HG02943 (cell line): Measurements from ENCODE around the gene SAXO2.
"Not testable (repeated sequence)": the region's sequence is repeated elsewhere in the genome, so short reads cannot be mapped to it uniquely, and the experiment has no call there.

Experiments used
- ATAC-seq: cut with Tn5 transposase; IDR thresholded peaks from one replicate; pipeline ENCODE4 v1.9.1; 2021; ENCODE audit warnings: mild to moderate bottlenecking, low read depth, moderate library complexity; ENCODE audit not compliant: unreplicated experiment

Gene SAXO2

DNA sequence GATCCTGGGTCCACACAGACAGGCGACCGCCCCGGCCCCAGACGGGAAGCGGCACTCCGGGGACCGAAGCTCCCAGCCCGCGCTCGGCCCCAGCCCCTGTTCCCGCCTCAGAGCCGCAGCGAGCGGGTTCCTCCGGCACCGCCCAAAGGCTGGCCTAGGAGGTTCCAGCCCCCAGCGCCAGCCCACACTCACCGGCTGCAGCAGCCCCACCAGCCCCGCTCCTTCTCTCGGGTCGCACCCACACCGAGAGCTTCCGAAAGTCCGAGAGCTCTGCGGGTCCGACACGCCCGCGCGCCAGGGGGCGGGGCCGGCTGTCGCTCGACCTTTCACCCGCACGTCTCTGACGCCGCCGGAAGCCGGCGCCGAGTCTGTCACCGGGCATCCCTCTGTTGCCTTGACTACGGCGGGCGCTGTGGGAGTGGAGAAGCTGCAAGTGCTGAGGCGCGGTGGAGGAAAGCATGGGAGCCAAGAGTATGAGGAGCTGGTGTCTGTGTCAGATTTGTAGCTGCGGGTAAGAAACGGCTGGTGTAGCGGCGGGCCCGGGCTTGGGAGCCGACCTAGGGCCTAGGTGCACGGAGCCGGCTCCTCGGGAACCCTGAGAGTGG, at the start of gene SAXO2, which contains the start of gene EFL1:
TSS of gene SAXO2 (plus strand) at position 397 of the 605 bp plus-strand sequence. CDS start at position 459, 62 bp downstream.
TSS of gene EFL1 (minus strand) at position 313 of the 605 bp plus-strand sequence. CDS start 956 bp downstream, outside the sequence.
- peak; percentile 98 for ATAC-seq

DNA sequence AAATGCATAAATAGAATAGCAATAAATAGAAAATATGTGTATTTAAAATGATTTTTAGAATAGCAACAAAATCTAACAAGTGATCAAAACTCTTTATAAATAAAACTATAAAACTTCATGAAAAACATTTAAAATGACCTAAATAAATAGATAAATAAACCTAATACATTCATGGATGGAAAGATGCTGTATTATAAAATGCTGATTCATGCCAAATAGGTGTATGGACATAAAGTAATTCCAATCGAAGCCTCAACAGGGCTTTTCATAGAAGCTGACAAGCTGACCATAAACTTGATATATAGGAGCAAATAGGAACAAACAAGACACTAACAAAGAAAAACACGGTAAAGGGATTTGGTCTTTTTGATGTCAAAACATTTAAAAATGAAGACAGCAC, 46.5 kb upstream of the SAXO2 start:
- not testable (repeated sequence) for ATAC-seq

- ATAC-seq: not testable (repeated sequence)
Measured at GRCh38 chr15:82221535-82221934, 41.1 kb upstream of the SAXO2 start.

DNA sequence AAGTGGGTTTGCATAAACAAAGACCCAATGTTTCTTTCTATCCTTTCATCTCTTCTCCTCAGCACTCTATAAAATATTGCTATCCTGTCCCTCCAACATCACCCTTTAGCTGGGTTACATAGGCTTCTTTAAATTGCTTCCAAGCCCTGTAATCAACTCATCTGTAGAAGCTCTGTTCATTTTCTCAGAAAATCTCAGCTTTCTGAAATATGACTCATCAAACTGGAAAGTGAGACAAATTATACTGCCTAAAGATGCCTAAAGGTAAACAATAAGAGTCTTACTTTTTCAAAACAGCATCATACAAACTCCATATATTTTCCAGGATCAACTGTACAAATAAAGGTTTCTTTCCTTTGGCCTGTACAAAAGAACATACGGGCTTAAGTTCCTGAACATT, 33.9 kb upstream of the SAXO2 start:
- no peak for ATAC-seq

DNA sequence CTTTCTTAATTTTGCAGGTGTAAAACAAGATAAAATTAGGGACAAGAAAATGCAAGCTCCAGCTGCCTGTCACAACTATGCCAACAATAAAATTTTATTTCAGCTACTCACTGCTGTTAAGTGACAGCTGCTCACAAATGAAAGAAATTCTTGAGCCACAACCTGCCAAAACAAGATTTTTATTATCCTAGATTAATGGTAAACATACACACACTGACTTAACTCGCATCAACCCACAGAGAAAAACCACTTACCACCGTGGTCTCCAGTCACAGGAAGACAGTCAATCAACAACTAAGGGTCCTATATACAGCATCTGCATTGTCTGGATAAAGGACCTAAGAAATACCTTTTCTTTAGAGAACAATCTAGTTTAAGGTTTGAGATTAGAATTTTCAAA, 31.4 kb upstream of the SAXO2 start:
- ATAC-seq: no peak

- no peak for ATAC-seq
Measured at GRCh38 chr15:82231842-82232241, 30.8 kb upstream of the SAXO2 start.

DNA sequence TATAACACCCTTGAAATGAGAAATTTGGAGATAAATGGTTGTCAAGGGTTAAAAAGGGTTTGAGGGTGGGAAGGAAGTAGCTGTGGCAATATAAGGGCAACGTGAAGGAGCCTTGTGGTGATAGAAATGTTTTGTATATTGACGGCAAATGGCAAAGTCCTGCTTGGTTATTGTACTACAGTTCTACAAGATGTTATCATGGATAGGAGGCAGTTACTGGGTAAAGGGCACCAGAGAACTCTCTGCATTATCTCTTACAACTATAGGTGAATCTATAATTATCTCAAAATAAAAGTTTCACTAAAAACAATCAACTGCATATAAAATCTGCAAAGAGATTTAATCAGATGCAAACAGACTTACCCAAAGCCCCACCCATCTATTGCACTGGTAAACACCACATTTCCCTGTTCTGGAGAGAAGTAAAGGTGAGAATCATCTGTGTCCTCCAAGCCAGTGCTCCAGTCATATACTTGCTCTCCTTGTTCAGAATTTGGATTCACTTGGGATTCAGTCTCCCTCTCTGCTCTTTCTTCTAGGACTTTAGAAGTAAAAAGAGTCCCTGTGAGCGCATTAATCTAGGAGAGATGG, 24.6 kb upstream of the SAXO2 start:
- ATAC-seq: not testable (repeated sequence)

- no peak for ATAC-seq
Measured at GRCh38 chr15:82239685-82240391, 22.8 kb upstream of the SAXO2 start.

- ATAC-seq: not testable (repeated sequence)
Measured at GRCh38 chr15:82241836-82242499, 20.6 kb upstream of the SAXO2 start.

DNA sequence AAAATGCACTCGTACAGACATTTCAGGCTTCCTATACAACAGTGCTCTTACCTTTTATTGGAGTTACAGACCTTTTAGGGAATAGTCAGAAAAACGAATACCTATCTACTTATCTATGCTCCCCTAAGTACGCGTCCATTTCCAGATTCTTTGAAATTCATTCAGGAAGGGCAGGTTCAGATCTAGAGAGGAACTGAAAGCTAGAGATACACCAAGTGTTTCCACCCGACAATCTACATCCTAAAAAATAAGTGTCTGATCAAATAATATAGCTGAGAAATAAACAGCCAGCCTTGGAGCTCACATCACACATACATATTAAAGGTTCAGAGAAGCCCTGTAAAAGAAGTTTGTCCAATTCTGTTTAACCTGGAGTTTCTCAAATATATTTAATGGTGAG, 19.0 kb upstream of the SAXO2 start:
- ATAC-seq: not testable (repeated sequence)

- ATAC-seq: not testable (repeated sequence)
Measured at GRCh38 chr15:82245956-82246355, 16.7 kb upstream of the SAXO2 start.

DNA sequence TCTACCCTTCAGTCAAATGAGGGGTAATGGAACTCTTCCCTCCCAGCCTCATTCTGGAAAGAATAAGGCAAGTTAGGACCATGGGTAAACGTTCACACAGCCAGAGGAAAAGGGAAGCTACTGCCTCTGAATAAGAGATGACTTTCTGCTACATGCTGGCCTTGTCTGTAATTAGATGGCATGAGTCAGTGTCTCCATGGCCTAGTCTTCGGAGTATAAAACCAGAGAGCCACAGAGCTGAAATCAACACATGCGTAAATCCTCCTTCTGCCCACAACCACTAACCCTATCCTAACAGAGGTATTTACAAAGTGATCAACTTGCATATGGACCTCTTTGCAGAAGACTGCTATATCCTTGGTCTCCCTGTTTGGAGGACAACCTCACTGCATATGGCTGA, 14.4 kb upstream of the SAXO2 start:
- ATAC-seq: not testable (repeated sequence)

DNA sequence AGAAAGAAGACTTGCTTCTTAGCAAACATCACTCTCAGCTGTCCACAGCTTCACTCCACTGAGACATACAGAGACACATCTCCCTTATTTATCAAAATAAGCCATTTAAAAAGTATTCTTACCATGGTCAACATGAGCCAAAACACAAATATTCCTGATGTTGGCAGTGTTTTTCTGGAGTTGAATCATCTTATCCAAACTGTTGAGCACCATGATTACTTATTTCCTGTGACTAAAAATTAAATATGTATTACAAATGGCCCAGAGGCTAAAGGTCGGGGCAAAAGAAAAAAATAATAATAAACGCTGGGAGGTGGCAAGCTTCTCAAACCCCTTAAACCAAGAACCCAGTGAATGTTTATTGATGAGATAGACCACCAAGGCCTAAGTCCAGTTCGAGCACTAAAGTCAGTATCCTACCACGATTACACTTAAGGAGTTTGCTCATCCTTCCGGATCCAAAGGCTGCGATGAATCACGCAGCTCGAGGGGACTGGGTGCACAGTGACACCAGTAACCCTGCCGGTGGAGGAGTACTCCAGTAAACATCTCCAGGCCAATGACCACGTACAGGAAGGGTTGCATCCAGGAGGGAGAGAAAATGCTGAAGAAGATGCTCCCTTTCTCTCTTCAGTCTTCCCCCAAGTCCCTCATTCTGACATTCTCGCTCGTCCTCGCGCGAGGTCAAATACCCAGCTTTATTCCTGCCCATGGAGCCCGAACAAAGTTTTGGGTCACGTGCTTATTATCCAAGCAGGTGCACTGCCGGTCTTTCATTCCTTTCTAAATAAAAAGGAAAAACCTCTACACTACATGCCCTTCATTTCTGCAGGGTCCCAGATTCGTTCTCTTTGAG, 824 bp upstream of the SAXO2 start:
- peak; percentile 25 for ATAC-seq

GRCh38 chr15:82263350-82263749, 732 bp downstream of the SAXO2 start:
- ATAC-seq: no peak

GRCh38 chr15:82267137-82267536, 4.5 kb downstream of the SAXO2 start:
- not testable (repeated sequence) for ATAC-seq

DNA sequence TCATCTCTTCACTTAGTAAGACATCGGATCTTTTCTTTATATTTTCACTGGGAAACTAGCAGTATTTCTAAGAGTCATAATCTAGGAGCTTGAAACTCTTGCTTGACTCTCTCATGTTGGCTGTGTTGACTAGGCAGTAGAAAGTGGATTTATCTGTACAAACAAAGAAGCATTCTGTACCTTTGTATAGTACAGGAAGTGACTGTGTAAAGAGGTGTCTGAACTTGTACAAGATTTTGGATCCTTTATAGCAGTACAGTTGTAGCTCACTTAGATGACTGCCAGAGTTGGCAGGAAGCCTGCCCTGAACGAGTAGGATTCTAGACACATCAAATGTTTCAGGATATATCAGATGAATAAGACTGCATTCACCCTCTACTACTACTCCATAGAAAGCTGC, 5.8 kb downstream of the SAXO2 start:
- ATAC-seq: not testable (repeated sequence)

- ATAC-seq: no peak
Measured at GRCh38 chr15:82272154-82272553, 9.5 kb downstream of the SAXO2 start.

GRCh38 chr15:82275410-82275809, 12.8 kb downstream of the SAXO2 start:
- ATAC-seq: no peak

GRCh38 chr15:82281276-82281675, 18.7 kb downstream of the SAXO2 start:
- ATAC-seq: not testable (repeated sequence)

DNA sequence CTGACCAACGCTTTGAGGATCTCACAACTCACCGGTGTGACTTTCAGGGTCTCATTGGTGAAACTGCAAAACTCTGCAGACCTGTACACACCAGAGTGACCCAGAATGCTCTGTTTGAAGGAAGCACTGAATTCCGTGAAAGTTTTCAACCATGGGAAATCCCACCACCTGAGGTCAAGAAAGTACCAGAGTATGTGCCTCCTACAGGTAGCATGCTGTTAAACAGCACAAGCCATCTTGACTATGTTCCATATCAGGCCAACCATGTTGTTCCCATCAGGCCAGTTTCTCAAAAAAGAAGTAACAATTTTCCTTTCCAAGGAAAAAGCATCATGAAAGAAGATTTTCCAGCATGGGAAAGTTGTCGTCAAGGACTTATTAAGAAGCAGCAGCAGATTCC, 19.8 kb downstream of the SAXO2 start:
- not testable (repeated sequence) for ATAC-seq
